ENCODE measurements around the gene AEBP2.

AEBP2 gene

GRCh38 chr12:19496219-19496878, 57.1 kb downstream of the AEBP2 start:
- Histone ChIP-seq H3K36me3 (ENCODE audit: low read depth) (no peaks in the 10 kb centered on the region), H3K4me1 (ENCODE audit: insufficient read depth, poor library complexity, severe bottlenecking) (no peaks in the 10 kb centered on the region), H3K27ac (ENCODE audit: poor library complexity, severe bottlenecking) (no peak overlapping the region), H3K4me3 (ENCODE audit: severe bottlenecking) (no peak overlapping the region), H3K27me3 (ENCODE audit: insufficient read depth, poor library complexity, severe bottlenecking) (no peaks in the 10 kb centered on the region), H3K9me3 (ENCODE audit: severe bottlenecking) (no peaks in the 10 kb centered on the region)
- DNase-seq (ENCODE audit: low spot score): no peak
- no peak for ATAC-seq (ENCODE audit: low read depth)
- no peak for TF ChIP-seq CTCF (IDR thresholded peaks at IDR 0.05; ENCODE audit: poor library complexity, severe bottlenecking)

- DNase-seq (ENCODE audit: low spot score) (no peak), ATAC-seq (ENCODE audit: low read depth) (no peak)
- Histone ChIP-seq H3K4me1 (ENCODE audit: insufficient read depth, poor library complexity, severe bottlenecking) (no peaks in the 10 kb centered on the region), H3K4me3 (ENCODE audit: severe bottlenecking) (no peak overlapping the region), H3K27ac (ENCODE audit: poor library complexity, severe bottlenecking) (no peak overlapping the region), H3K27me3 (ENCODE audit: insufficient read depth, poor library complexity, severe bottlenecking) (no peaks in the 10 kb centered on the region), H3K9me3 (ENCODE audit: severe bottlenecking) (no peaks in the 10 kb centered on the region), H3K36me3 (ENCODE audit: low read depth) (no peaks in the 10 kb centered on the region)
- no peak for TF ChIP-seq CTCF (IDR thresholded peaks at IDR 0.05; ENCODE audit: poor library complexity, severe bottlenecking)
These were observed 58.8 kb downstream of the AEBP2 start for GRCh38 chr12:19498099-19498498.

- Histone ChIP-seq H3K9me3 (ENCODE audit: severe bottlenecking) (no peaks in the 10 kb centered on the region), H3K4me1 (ENCODE audit: insufficient read depth, poor library complexity, severe bottlenecking) (no peaks in the 10 kb centered on the region), H3K36me3 (ENCODE audit: low read depth) (no peaks in the 10 kb centered on the region), H3K27me3 (ENCODE audit: insufficient read depth, poor library complexity, severe bottlenecking) (no peaks in the 10 kb centered on the region), H3K27ac (ENCODE audit: poor library complexity, severe bottlenecking) (no peak overlapping the region), H3K4me3 (ENCODE audit: severe bottlenecking) (no peak overlapping the region)
- no peak for TF ChIP-seq CTCF (IDR thresholded peaks at IDR 0.05; ENCODE audit: poor library complexity, severe bottlenecking)
- ATAC-seq (ENCODE audit: low read depth) (no peak), DNase-seq (ENCODE audit: low spot score) (no peak)
These were observed 59.7 kb downstream of the AEBP2 start for GRCh38 chr12:19499030-19499429.

GRCh38 chr12:19506497-19506896, 67.2 kb downstream of the AEBP2 start:
- Histone ChIP-seq H3K9me3 (ENCODE audit: severe bottlenecking) (no peaks in the 10 kb centered on the region), H3K27ac (ENCODE audit: poor library complexity, severe bottlenecking) (no peak overlapping the region), H3K36me3 (ENCODE audit: low read depth) (no peaks in the 10 kb centered on the region), H3K4me3 (ENCODE audit: severe bottlenecking) (no peak overlapping the region), H3K27me3 (ENCODE audit: insufficient read depth, poor library complexity, severe bottlenecking) (no peaks in the 10 kb centered on the region), H3K4me1 (ENCODE audit: insufficient read depth, poor library complexity, severe bottlenecking) (no peaks in the 10 kb centered on the region)
- no peak for TF ChIP-seq CTCF (IDR thresholded peaks at IDR 0.05; ENCODE audit: poor library complexity, severe bottlenecking)
- no peak for DNase-seq (ENCODE audit: low spot score)
- no peak for ATAC-seq (ENCODE audit: low read depth)

GRCh38 chr12:19507823-19508222, 68.5 kb downstream of the AEBP2 start:
- no peak overlapping the region for H3K27ac ChIP-seq (ENCODE audit: poor library complexity, severe bottlenecking)
- no peak for ATAC-seq (ENCODE audit: low read depth)
- TF ChIP-seq CTCF (IDR thresholded peaks at IDR 0.05; ENCODE audit: poor library complexity, severe bottlenecking): peak; percentile 9

More at GRCh38 chr12:19507823-19508222, 68.5 kb downstream of the AEBP2 start:
- no peak for DNase-seq (ENCODE audit: low spot score)
- Histone ChIP-seq H3K36me3 (ENCODE audit: low read depth) (no peaks in the 10 kb centered on the region), H3K27me3 (ENCODE audit: insufficient read depth, poor library complexity, severe bottlenecking) (no peaks in the 10 kb centered on the region), H3K4me3 (ENCODE audit: severe bottlenecking) (no peak overlapping the region), H3K4me1 (ENCODE audit: insufficient read depth, poor library complexity, severe bottlenecking) (no peaks in the 10 kb centered on the region), H3K9me3 (ENCODE audit: severe bottlenecking) (no peaks in the 10 kb centered on the region)

Data from RWPE2 (cell line).